HepG2 (cell line): ENCODE measurements around the gene RPS6KA2. TPM values are rescaled to one million over a fixed set of nuclear protein-coding genes. Genes with fewer than 3 reads are reported as not detected.

Source experiments
- ATAC-seq: fragments of 200-7000 bp; cut with Tn5 transposase; 3 replicates; pipeline ENCODE4 v1.9.1; 2020; ENCODE audit warnings: mild to moderate bottlenecking, moderate library complexity
- BruUV-seq: library from RNA; stranded (reverse); fragments of 400-500 nt; replicated peaks from 2 replicates; lab custom pipeline; 2021; lab: Mats Ljungman, UMichigan
- CTCF ChIA-PET: fragments of 300-600 bp; formaldehyde crosslinking; extraction: SDS; loops from one replicate; lab custom pipeline; 2021; ENCODE audit warnings: low total read pairs, inconsistent platforms, low intra/inter-chr PET ratio; lab: Yijun Ruan, JAX
- POLR2A ChIA-PET: fragments of 350-600 bp; sonication (Branson Sonifier 250); formaldehyde crosslinking; loops from one replicate; lab custom pipeline; 2020; ENCODE audit warnings: antibody characterized with exemption, inconsistent platforms; lab: Yijun Ruan, JAX
- DNase-seq: peaks from one replicate; pipeline ENCODE4 v3.0.0-alpha.2; 2015; ENCODE audit warnings: low spot score
- FAIRE-seq: peaks from 3 replicates; lab custom pipeline; 2011; peaks lifted over from hg19 to GRCh38; lab: Jason Lieb, UNC
- H2AFZ ChIP-seq: one replicate; pipeline ENCODE4 v1.6.1; 2011; ENCODE audit warnings: low read length, inconsistent platforms
- H3K27ac ChIP-seq: fragments of 300-600 bp; 3 replicates; pipeline ENCODE4 v1.8.0; 2011; ENCODE audit warnings: mixed run types, mild to moderate bottlenecking, mixed read lengths, low read length, inconsistent platforms; ENCODE audit not compliant: insufficient read depth; ENCODE audit errors: extremely low read length
- H3K27me3 ChIP-seq, 2 experiments: fragments of 200-600 bp in 1 of 2; 2 replicates in 1 of 2; 3 replicates in 1 of 2; pipeline versions ENCODE4 v1.6.0 to v1.8.0; 2011; ENCODE audit warnings: low read length in 2 of 2, mild to moderate bottlenecking in 2 of 2, moderate library complexity in 2 of 2, inconsistent platforms in 1 of 2; ENCODE audit not compliant: insufficient read depth in 2 of 2, control insufficient read depth in 1 of 2
- H3K36me3 ChIP-seq, 2 experiments: fragments of 200-600 bp in 1 of 2; replicated peaks in 1 of 2; 2 replicates in 1 of 2; 3 replicates in 1 of 2; pipeline versions ENCODE4 v1.5.1 to v1.8.0; 2011; ENCODE audit warnings: low read length in 2 of 2, inconsistent platforms in 1 of 2; ENCODE audit not compliant: insufficient read depth in 2 of 2, control insufficient read depth in 1 of 2
- H3K4me1 ChIP-seq: 2 replicates; pipeline ENCODE4 v1.5.1; 2012; ENCODE audit warnings: low read length, inconsistent platforms; ENCODE audit not compliant: insufficient read depth
- H3K4me2 ChIP-seq: 2 replicates; pipeline ENCODE4 v1.6.0; 2011; ENCODE audit warnings: low read depth, low read length, inconsistent platforms
- H3K4me3 ChIP-seq, 3 experiments: fragments of 200-600 bp in 1 of 3; sonication (generic), shearing (Covaris generic) in 1 of 3; replicated peaks in 1 of 3; 2 replicates each; pipeline ENCODE4 v1.5.1; 2011 to 2016; ENCODE audit warnings: low read length in 3 of 3, inconsistent platforms in 2 of 3, low read depth in 2 of 3, mild to moderate bottlenecking in 2 of 3, control low read depth in 1 of 3, mixed read lengths in 1 of 3; ENCODE audit not compliant: insufficient read depth in 1 of 3
- H3K79me2 ChIP-seq: one replicate; pipeline ENCODE4 v1.6.1; 2011; ENCODE audit warnings: low read length, inconsistent platforms; ENCODE audit not compliant: insufficient read depth
- H3K9ac ChIP-seq: 2 replicates; pipeline ENCODE4 v1.6.0; 2011; ENCODE audit warnings: mild to moderate bottlenecking, low read depth, low read length, inconsistent platforms; ENCODE audit not compliant: insufficient read depth
- H3K9me3 ChIP-seq: 2 replicates; pipeline ENCODE4 v1.5.1; 2012; ENCODE audit warnings: mild to moderate bottlenecking, low read length
- H4K20me1 ChIP-seq: 2 replicates; pipeline ENCODE4 v1.6.0; 2011; ENCODE audit warnings: inconsistent platforms, mild to moderate bottlenecking, low read length, moderate library complexity; ENCODE audit not compliant: insufficient read depth
- CAMTA2 ChIP-seq: sonication (generic); formaldehyde crosslinking; IDR thresholded peaks from 2 replicates; pipeline ENCODE4 v1.4.0; 2020; ENCODE audit warnings: mild to moderate bottlenecking, missing genetic modification reagents, borderline replicate concordance
- ESRRA ChIP-seq: sonication (generic); formaldehyde crosslinking; IDR thresholded peaks from 2 replicates; pipeline ENCODE4 v1.5.1; 2020; ENCODE audit warnings: mild to moderate bottlenecking, low read depth, missing genetic modification reagents
- MAZ ChIP-seq, 2 experiments: sonication (generic) in 1 of 2; formaldehyde crosslinking in 1 of 2; IDR thresholded peaks; 2 replicates each; pipeline versions ENCODE4 v1.5.0 to v1.6.1; 2012 to 2020; ENCODE audit warnings: low read depth in 2 of 2, mild to moderate bottlenecking in 2 of 2, borderline replicate concordance in 1 of 2, improper control_type of control experiment in 1 of 2, low read length in 1 of 2, missing genetic modification reagents in 1 of 2, moderate library complexity in 1 of 2
- MXI1 ChIP-seq: IDR thresholded peaks from 3 replicates; pipeline ENCODE4 v1.6.1; 2012; ENCODE audit warnings: low read depth, low read length, inconsistent platforms, borderline replicate concordance
- REPIN1 ChIP-seq: sonication (generic); formaldehyde crosslinking; IDR thresholded peaks from 2 replicates; pipeline ENCODE4 v1.8.0; 2022; ENCODE audit warnings: missing genetic modification reagents, low read depth, mild to moderate bottlenecking, borderline replicate concordance
- SP2 ChIP-seq: sonication (generic); formaldehyde crosslinking; IDR thresholded peaks from 2 replicates; pipeline ENCODE4 v1.5.1; 2020; ENCODE audit warnings: mild to moderate bottlenecking, missing genetic modification reagents
- ZNF101 ChIP-seq: sonication (generic); formaldehyde crosslinking; IDR thresholded peaks from 2 replicates; pipeline ENCODE4 v1.4.0; 2020; ENCODE audit warnings: mild to moderate bottlenecking, low read depth, missing genetic modification reagents, borderline replicate concordance
- ZNF160 ChIP-seq: sonication (generic); formaldehyde crosslinking; IDR thresholded peaks from 2 replicates; pipeline ENCODE4 v1.8.0; 2022; ENCODE audit warnings: mild to moderate bottlenecking, inconsistent platforms, missing genetic modification reagents
- ZNF343 ChIP-seq: sonication (generic); formaldehyde crosslinking; IDR thresholded peaks from 2 replicates; pipeline ENCODE4 v1.4.0; 2020; ENCODE audit warnings: mild to moderate bottlenecking, missing genetic modification reagents
- WGBS: methylation state at CpG from one replicate; pipeline ENCODE4 v1.1.6; 2017; ENCODE audit warnings: low lambda C conversion rate; 5-methylcytosine and 5-hydroxymethylcytosine counted together
- in situ Hi-C: cut with HindIII; loops from 2 replicates; pipeline ENCODE4 v1.10.0; 2017; ENCODE audit warnings: low pct_unique_long_range_greater_than_20kb; ENCODE audit not compliant: extremely low pct_ligation_motif_present
- intact Hi-C: fragments of 100-400 bp; cut with micrococcal nuclease; formaldehyde crosslinking; loops from one replicate; pipeline ENCODE4 v1.10.0; 2022; ENCODE audit not compliant: unreplicated experiment
- polyA plus RNA-seq, 8 experiments: library from polyadenylated mRNA; depleted of rRNA in 3 of 8; stranded (reverse) in 7 of 8; unstranded in 1 of 8; fragments of >200 nt; fragmentation: Illumina TruSeq in 4 of 8; extraction: Trizol in 4 of 8; gene quantifications; 2 replicates each; pipeline versions ENCODE4 v1.2.1 to v1.2.3, GENCODE V29; 2011 to 2016; ENCODE audit warnings: low read depth in 4 of 8, missing spikeins in 1 of 8, mixed read lengths in 1 of 8; ENCODE audit not compliant: insufficient read depth in 1 of 8
- total RNA-seq, 5 experiments: library from RNA; depleted of rRNA; stranded (reverse); fragments of >200 nt; fragmentation: Illumina TruSeq; extraction: Trizol; gene quantifications; 2 replicates each; pipeline ENCODE4 v1.2.3, GENCODE V29; 2016; ENCODE audit warnings: low read depth in 1 of 5
- TF ChIP-seq, protein P1 (sequence below): sonication (generic); formaldehyde crosslinking; IDR thresholded peaks from 2 replicates; pipeline ENCODE4 v1.8.0; 2022; ENCODE audit warnings: missing genetic modification reagents, mild to moderate bottlenecking, moderate library complexity, borderline replicate concordance
- TF ChIP-seq, protein P2 (sequence below): sonication (generic); formaldehyde crosslinking; IDR thresholded peaks from 2 replicates; pipeline ENCODE4 v1.8.0; 2022; ENCODE audit warnings: mild to moderate bottlenecking, missing genetic modification reagents; ENCODE audit not compliant: insufficient replicate concordance
- TF ChIP-seq, protein P3 (sequence below): fragments of 450-650 bp; IDR thresholded peaks from 2 replicates; pipeline ENCODE4 v1.6.1; 2016
- TF ChIP-seq, protein P4 (sequence below): sonication (generic); formaldehyde crosslinking; IDR thresholded peaks from 2 replicates; pipeline ENCODE4 v1.5.0; 2020; ENCODE audit warnings: mild to moderate bottlenecking, missing genetic modification reagents
- TF ChIP-seq, protein P5 (sequence below): sonication (generic); formaldehyde crosslinking; IDR thresholded peaks from 2 replicates; pipeline ENCODE4 v1.8.0; 2022; ENCODE audit warnings: missing genetic modification reagents, mild to moderate bottlenecking, inconsistent platforms, borderline replicate concordance

Gene RPS6KA2
- total and polyA plus RNA-seq, 2 of the 13 experiments (the other 11 are each of a cell fraction or from before 2014, with no cell fraction given): 0.22 to 0.38 TPM

DNA sequence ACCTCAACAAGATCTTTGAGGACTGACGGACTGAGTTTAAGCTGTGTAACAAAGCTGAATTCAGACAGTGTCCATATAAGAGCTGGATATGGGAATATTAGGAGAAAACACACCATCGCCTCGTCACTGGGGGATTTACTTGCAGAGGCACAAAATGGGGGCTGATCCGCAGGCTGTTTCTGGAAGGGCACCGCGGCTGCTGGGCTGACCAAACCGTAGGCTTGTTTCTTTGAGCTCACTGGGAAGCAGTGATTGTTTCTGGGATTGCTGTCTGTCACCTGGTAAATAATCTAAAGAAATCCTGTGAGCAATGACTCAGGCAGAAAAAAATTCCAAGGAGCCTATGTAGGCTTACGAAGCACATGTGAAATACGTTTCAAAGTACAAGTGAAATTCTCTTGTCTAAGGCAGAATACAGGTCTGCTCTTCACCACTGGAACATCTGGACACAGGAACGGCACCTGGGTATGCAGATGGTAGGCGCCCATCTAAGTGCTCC, 180.4 kb downstream of the RPS6KA2 start:
- H3K27ac ChIP-seq: no peak overlapping the region
- H3K79me2 ChIP-seq: no peaks in the 10 kb centered on the region
- H3K4me2 ChIP-seq: no peak overlapping the region
- no peaks in the 10 kb centered on the region for H3K9me3 ChIP-seq
- no peak overlapping the region for H3K4me3 ChIP-seq
- H4K20me1 ChIP-seq: no peaks in the 10 kb centered on the region
- H2AFZ ChIP-seq: no peak overlapping the region
- no peaks in the 10 kb centered on the region for H3K36me3 ChIP-seq
- H3K4me1 ChIP-seq: no peaks in the 10 kb centered on the region
- no peak for DNase-seq
- 52% methylated on average over 11 of the region's 11 CpGs for WGBS
- H3K9ac ChIP-seq: no peak overlapping the region
- no peak for ATAC-seq
- BruUV-seq: no TSS peak
- no peak for FAIRE-seq
- H3K27me3 ChIP-seq: peaks cover 10 to 53% of the 10 kb centered on the region in 2 experiments
- in situ Hi-C loops (no loop called here), intact Hi-C loops (no loop called here)
- POLR2A ChIA-PET: no interaction called here
- CTCF ChIA-PET: no interaction called here
- TF ChIP-seq ZNF160 (CRISPR knock-in tag) (no peak), CAMTA2 (CRISPR knock-in tag) (no peak), MXI1 (no peak), ZNF101 (CRISPR knock-in tag) (no peak), ESRRA (CRISPR knock-in tag) (no peak), REPIN1 (CRISPR knock-in tag) (no peak), ZNF343 (CRISPR knock-in tag) (no peak), SP2 (CRISPR knock-in tag) (no peak), MAZ (IDR thresholded peaks at IDR 0.05; ENCODE audit: borderline replicate concordance, low read depth, low read length) (no peak), MAZ (CRISPR knock-in tag; IDR thresholded peaks at IDR 0.05; ENCODE audit: low read depth) (no peak)
- TF ChIP-seq, protein P1, sequence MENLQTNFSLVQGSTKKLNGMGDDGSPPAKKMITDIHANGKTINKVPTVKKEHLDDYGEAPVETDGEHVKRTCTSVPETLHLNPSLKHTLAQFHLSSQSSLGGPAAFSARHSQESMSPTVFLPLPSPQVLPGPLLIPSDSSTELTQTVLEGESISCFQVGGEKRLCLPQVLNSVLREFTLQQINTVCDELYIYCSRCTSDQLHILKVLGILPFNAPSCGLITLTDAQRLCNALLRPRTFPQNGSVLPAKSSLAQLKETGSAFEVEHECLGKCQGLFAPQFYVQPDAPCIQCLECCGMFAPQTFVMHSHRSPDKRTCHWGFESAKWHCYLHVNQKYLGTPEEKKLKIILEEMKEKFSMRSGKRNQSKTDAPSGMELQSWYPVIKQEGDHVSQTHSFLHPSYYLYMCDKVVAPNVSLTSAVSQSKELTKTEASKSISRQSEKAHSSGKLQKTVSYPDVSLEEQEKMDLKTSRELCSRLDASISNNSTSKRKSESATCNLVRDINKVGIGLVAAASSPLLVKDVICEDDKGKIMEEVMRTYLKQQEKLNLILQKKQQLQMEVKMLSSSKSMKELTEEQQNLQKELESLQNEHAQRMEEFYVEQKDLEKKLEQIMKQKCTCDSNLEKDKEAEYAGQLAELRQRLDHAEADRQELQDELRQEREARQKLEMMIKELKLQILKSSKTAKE (CRISPR knock-in tag): no peak
- TF ChIP-seq, protein P2, sequence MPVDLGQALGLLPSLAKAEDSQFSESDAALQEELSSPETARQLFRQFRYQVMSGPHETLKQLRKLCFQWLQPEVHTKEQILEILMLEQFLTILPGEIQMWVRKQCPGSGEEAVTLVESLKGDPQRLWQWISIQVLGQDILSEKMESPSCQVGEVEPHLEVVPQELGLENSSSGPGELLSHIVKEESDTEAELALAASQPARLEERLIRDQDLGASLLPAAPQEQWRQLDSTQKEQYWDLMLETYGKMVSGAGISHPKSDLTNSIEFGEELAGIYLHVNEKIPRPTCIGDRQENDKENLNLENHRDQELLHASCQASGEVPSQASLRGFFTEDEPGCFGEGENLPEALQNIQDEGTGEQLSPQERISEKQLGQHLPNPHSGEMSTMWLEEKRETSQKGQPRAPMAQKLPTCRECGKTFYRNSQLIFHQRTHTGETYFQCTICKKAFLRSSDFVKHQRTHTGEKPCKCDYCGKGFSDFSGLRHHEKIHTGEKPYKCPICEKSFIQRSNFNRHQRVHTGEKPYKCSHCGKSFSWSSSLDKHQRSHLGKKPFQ (CRISPR knock-in tag): no peak
- TF ChIP-seq, protein P3, sequence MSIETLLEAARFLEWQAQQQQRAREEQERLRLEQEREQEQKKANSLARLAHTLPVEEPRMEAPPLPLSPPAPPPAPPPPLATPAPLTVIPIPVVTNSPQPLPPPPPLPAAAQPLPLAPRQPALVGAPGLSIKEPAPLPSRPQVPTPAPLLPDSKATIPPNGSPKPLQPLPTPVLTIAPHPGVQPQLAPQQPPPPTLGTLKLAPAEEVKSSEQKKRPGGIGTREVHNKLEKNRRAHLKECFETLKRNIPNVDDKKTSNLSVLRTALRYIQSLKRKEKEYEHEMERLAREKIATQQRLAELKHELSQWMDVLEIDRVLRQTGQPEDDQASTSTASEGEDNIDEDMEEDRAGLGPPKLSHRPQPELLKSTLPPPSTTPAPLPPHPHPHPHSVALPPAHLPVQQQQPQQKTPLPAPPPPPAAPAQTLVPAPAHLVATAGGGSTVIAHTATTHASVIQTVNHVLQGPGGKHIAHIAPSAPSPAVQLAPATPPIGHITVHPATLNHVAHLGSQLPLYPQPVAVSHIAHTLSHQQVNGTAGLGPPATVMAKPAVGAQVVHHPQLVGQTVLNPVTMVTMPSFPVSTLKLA: no peak
- TF ChIP-seq, protein P4, sequence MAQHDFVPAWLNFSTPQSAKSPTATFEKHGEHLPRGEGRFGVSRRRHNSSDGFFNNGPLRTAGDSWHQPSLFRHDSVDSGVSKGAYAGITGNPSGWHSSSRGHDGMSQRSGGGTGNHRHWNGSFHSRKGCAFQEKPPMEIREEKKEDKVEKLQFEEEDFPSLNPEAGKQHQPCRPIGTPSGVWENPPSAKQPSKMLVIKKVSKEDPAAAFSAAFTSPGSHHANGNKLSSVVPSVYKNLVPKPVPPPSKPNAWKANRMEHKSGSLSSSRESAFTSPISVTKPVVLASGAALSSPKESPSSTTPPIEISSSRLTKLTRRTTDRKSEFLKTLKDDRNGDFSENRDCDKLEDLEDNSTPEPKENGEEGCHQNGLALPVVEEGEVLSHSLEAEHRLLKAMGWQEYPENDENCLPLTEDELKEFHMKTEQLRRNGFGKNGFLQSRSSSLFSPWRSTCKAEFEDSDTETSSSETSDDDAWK (CRISPR knock-in tag): no peak
- TF ChIP-seq, protein P5, sequence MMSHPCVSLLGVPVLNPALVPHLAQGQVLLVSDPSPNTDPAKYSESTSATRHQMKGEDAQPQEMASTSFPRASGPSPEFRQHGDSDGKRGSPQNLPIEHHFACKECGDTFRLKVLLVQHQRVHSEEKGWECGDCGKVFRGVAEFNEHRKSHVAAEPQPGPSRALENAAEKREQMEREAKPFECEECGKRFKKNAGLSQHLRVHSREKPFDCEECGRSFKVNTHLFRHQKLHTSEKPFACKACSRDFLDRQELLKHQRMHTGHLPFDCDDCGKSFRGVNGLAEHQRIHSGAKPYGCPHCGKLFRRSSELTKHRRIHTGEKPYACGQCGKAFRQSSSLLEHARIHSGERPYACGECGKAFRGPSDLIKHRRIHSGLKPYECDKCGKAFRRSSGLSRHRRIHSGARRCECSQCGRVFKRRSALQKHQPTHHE (CRISPR knock-in tag): no peak
